Measurements from ENCODE around the gene MALT1.
"Not testable (repeated sequence)": the region's sequence is repeated elsewhere in the genome, so short reads cannot be mapped to it uniquely, and the experiment has no call there.

DNA sequence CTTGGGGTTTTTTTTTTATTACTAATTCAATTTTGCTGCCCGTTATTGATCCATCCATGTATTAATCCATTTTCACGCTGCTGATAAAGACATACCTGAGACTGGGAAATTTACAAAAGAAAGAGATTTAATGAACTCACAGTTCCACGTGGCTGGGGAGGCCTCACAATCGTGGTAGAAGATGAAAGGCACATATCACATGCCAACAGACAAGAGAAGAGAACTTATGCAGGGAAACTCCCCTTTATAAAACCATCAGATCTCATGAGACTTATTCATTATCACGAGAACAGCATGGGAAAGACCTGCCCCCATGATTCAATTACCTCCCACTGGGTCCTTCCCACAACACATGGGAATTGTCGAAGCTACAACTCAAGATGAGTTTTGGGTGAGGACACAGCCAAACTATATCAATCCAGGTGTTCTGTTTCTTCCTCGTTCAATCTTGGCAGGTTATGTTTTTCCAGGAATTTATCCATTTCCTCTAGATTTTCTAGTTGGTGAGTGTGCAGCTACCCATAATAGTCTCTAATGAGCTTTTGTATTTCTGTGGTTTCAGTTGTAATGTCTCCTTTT lies 18.0 kb upstream of the MALT1 start:
- TF ChIP-seq CTCF (IDR thresholded peaks at IDR 0.05 in 4 of 5, conservative IDR thresholded peaks at IDR 0.05 in 1 of 5); POLR2A (IDR thresholded peaks at IDR 0.05): not testable (repeated sequence)
